GM18520 (cell line): ENCODE data around the gene APBB1IP.
"Not testable (repeated sequence)": the region's sequence is repeated elsewhere in the genome, so short reads cannot be mapped to it uniquely, and the experiment has no call there.

Experiments
- ATAC-seq: cut with Tn5 transposase; IDR thresholded peaks from one replicate; pipeline ENCODE4 v1.9.1; 2021; ENCODE audit not compliant: unreplicated experiment

The APBB1IP gene

GRCh38 chr10:26437637-26438461 is at the start of gene APBB1IP:
Gene APBB1IP (plus strand): TSS chr10:26438341. CDS start chr10:26492327, 53,986 bp downstream.
- peak; percentile 37 for ATAC-seq

GRCh38 chr10:26389533-26389932 is 48.6 kb upstream of the APBB1IP start:
- ATAC-seq, result no peak

- ATAC-seq, result no peak
These were observed 46.1 kb upstream of the APBB1IP start for GRCh38 chr10:26391701-26392695.

GRCh38 chr10:26398353-26398752 is 39.8 kb upstream of the APBB1IP start:
- ATAC-seq, result not testable (repeated sequence)

- no peak for ATAC-seq
These were observed 30.7 kb upstream of the APBB1IP start for GRCh38 chr10:26407406-26407969.

- ATAC-seq, result no peak
These were observed 29.2 kb upstream of the APBB1IP start for GRCh38 chr10:26408858-26409494.

GRCh38 chr10:26410356-26410755 is 27.8 kb upstream of the APBB1IP start:
- no peak for ATAC-seq

GRCh38 chr10:26412932-26413331 is 25.2 kb upstream of the APBB1IP start:
- ATAC-seq, result no peak

GRCh38 chr10:26413375-26413774 is 24.8 kb upstream of the APBB1IP start:
- ATAC-seq, result no peak

GRCh38 chr10:26417136-26417535 is 21.0 kb upstream of the APBB1IP start:
- ATAC-seq, result no peak

- no peak for ATAC-seq
These were observed 15.2 kb upstream of the APBB1IP start for GRCh38 chr10:26422977-26423376.

GRCh38 chr10:26423722-26424121 is 14.4 kb upstream of the APBB1IP start:
- ATAC-seq, result no peak

- peak; percentile 90 for ATAC-seq
These were observed 7.4 kb upstream of the APBB1IP start for GRCh38 chr10:26430641-26431163.

- no peak for ATAC-seq
These were observed 5.2 kb upstream of the APBB1IP start for GRCh38 chr10:26432938-26433337.

- ATAC-seq, result no peak
These were observed 2.3 kb upstream of the APBB1IP start for GRCh38 chr10:26435852-26436251.

GRCh38 chr10:26436848-26437247 is 1.3 kb upstream of the APBB1IP start:
- ATAC-seq, result no peak

GRCh38 chr10:26438534-26439341 is 597 bp downstream of the APBB1IP start:
- ATAC-seq, result peak; percentile 31

- no peak for ATAC-seq
These were observed 1.4 kb downstream of the APBB1IP start for GRCh38 chr10:26439406-26440087.

GRCh38 chr10:26440088-26440470 is 1.9 kb downstream of the APBB1IP start:
- no peak for ATAC-seq
